Dermis microvascular lymphatic vessel endothelial cell (primary cell): ENCODE measurements around the gene TH. TPM values are rescaled to one million over a fixed set of nuclear protein-coding genes. Genes with fewer than 3 reads are reported as not detected.
"Not testable (repeated sequence)": the region's sequence is repeated elsewhere in the genome, so short reads cannot be mapped to it uniquely, and the experiment has no call there.

Source experiments
- DNase-seq, 2 donors: peaks; one replicate each; pipeline versions ENCODE4 v3.0.0 to v3.0.0-alpha.2; 2010; ENCODE audit warnings: low read depth in 2 of 2
- total RNA-seq: library from RNA; depleted of rRNA; stranded (reverse); fragments of >200 nt; gene quantifications from 2 replicates; pipeline ENCODE4 v1.2.1, GENCODE V29; 2014

Gene TH
- total RNA-seq, 1 donor from 2014 or later, result 0.13 TPM

DNA sequence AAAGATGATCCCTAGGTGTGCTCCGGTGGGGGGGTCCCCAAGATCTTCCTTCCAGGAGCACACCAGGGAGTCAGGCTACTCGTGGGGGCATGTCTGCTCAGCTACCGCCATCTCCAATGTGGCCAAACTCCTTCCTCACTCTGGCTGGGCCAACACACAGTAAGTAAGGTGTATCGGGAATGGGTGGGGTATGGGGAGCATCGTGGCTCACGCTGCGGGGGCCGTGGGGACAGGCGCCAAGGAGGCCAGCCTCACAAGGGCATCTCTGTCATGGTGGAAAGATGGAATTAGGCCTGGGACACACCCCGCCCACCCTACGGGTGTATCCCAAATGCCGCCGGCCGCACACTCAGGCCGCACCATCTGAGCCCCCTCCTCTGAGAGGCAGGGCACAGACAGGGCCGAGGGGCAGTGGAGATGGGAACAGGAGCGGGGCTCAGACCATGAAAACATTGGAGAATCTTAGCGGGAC lies 40.7 kb downstream of the TH start:
- no peak for DNase-seq

DNA sequence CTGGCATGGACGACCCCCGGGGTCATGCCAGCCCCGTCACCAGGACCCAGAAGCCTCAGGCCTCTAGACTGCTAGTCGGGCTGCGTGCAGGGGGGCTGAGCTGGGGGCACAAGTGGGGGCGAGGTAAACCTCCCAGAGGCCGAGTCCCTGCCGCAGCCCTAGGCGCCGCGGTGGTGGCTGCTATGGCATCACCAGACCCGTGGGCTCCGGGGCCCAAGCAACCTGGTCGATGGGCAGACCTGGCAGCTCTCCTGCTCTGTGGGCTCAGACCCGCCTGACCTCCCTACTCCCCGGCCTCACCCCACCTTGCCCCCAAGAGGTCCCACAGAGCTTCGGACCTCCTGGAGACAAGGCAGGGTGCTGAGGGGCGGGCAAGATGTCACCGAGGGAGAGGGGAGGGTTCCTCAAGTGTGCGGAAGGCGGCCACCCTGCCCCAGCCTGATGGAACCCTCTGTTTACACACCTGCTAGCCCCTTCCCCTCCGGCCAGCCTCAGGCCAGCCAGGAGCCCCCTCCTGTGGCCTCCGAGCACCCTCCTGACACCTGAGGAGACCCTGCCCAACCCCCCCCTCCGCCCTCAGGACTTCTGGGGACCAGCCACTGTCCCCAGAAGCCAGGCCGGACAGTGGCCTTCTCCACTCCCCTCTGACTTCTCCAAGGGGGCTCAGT lies 41.8 kb downstream of the TH start:
- DNase-seq, result no peak

DNA sequence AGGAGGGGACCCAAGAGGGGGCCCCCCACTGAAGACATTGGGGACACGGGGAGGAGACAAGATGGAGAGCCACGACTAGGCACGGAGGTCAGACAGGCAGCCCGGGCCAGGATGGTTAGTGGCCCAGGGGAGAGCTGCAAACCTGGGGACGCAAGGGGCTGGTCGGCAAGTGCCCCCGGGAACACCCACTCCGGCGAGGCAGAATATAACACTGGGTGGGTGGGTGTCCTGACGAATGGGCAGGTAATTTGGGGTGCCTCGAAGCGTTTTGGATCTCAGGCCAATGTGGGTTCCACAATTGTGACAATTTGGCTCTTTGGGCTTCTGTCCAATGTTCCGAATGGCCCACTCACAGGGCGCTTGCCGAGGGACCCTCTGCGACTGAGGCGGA lies 42.3 kb downstream of the TH start:
- DNase-seq, result no peak

DNA sequence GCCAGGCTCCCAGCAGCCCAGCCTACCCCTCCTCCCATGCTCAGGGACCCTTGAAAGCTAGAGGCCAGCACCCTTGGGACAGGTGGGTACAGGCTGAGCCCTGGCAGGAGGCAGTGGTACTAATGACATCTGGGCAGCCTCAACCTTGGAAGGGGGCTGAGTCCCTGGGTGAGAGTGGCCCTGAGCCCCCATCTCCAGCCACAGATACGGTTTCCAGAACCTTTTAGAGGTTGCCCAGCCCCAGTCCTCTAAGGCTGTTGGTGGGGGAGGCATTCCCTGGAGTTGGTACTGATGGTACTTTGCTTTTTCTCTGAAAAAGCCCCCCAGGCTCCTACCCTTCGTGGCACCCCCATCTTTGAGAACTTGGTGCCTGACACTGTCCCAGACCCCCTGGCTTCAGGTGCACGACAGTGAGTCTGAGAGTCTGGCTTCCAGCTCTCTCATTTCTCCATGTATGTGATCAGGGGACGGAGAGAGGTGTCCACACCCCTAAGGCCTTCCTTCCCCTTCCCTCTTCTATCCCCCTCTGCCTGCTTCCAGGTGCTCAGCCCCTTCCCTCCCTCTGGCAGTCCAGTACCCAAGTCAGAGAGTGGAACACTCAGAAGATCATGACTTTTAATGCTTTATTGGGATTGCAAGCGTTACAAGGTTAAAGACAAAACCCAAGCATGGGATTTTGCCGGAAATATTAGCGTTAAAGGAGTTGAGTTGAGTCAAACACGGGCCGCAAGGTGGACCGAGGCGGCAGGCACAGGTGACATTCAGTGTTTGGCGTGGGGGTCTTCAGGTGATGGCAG lies 42.9 kb downstream of the TH start:
- no peak for DNase-seq

DNA sequence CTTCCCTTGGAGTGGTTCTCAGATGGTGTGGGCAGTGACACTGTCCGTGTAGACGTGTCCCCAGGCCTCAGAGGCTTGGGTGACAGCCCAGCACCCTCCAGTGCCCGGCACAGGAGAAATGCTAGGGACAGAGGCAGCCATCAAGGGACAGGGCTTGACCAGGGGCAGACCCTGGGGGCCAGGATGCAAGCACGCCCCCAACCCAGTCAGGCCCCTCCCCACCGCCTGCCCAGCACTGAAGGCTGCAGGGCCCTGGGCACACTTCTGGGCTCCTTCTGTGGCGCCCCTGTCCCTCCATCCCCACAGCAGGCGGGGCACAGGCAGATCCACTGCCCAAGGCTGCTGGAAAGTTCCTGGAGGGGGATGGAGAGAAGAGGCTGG lies 43.5 kb downstream of the TH start:
- no peak for DNase-seq

DNA sequence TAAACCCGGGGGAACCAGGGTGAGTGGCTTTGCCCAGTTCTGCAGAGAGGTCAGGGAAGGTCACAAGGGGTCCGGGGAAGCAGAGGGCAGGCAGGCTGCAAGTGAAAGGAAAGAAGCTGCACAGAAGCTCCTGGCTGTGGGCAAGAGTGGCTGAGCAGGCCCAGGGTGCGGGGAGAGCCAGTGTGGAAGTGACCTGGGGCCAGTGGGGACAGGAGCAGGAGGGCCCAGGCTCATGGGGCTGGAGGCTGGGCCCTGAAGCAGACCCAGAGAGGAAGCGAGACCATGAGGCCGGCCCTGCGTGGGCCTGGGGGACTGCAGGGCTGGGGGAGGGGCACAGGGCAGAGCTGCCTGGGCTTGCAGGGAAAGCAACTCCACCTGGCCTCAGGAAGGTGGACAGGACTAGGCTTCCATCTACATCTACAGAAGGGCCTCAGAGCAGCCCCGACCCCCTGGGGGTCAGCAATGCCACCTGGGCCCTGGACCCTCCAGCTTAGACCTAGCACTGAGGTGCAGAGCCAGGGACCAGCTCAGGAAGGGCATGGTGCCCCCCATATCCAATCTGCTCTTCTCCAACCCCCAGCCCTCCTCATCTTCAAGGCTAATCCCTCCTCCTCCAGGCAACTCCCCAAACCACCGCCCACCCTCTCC lies 44.0 kb downstream of the TH start:
- no peak for DNase-seq

DNA sequence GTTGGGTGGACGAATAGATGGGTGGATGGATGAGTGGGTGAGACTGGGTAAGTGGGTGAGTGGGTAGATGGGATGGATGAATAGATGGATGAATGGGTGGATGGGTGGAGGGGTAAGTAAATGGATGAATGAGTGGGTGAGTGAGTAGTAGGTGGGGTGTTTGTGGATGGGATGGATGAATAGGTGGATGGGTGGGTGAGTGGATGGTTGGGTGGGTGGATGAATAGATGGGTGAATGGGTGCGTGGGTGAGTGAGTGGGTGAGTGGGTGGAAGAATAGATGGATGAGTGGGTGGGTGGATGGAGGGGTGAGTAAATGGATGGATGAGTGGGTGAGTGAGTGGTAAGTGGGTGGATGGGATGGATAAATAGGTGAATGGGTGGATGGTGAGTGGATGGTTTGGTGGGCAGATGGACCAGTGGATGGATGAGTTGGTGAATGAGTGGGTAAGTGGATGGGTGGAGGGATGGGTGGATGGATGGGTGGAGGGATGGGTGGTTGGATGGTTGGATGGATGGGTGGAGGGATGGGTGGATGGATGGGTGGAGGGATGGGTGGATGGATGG lies 45.0 kb downstream of the TH start:
- DNase-seq, result no peak

DNA sequence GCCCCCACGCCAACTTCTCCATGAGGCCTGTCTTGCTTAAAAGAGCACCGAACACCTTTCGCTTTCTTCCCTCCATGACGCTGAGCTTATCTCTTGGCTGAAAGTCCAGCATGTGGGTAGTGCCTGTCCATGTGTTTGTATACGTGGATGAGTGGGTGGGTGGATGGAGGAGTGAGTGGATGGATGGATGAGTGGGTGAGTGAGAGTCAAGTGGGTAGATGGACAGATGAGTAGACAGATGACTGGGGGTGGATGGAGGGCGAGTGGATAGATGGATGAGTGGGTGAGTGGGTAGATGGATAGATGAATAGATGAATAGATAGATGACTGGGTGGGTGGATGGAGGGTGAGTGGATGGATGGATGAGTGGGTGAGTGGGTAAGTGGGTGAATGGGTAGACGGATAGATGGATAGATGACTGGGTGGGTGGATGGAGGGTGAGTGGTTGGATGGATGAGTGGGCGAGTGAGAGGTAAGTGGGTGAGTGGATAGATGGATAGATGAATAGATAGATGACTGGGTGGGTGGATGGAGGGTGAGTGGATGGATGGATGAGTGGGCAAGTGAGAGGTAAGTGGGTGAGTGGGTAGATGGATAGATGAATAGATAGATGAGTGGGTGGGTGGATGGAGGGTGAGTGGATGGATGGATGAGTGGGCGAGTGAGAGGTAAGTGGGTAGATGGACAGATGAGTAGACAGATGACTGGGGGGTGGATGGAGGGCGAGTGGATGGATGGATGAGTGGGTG lies 46.7 kb downstream of the TH start:
- DNase-seq, result not testable (repeated sequence)

DNA sequence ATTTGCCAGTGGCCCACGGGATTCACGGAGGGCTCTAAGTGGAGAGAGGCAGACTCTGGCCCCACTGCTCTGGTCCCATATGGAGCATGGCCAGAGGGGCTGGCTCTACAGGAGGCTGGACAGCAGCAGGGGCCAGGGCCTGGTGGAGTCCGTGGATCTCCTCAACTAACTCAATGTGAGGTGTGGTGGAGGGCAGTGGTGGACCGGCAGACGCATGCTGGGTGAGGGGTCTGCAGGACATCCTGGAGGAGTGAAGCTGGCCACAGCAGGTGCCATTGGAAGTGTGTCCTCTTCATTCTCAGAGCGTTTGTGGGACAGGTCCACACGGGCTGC lies 48.0 kb downstream of the TH start:
- DNase-seq, result no peak

DNA sequence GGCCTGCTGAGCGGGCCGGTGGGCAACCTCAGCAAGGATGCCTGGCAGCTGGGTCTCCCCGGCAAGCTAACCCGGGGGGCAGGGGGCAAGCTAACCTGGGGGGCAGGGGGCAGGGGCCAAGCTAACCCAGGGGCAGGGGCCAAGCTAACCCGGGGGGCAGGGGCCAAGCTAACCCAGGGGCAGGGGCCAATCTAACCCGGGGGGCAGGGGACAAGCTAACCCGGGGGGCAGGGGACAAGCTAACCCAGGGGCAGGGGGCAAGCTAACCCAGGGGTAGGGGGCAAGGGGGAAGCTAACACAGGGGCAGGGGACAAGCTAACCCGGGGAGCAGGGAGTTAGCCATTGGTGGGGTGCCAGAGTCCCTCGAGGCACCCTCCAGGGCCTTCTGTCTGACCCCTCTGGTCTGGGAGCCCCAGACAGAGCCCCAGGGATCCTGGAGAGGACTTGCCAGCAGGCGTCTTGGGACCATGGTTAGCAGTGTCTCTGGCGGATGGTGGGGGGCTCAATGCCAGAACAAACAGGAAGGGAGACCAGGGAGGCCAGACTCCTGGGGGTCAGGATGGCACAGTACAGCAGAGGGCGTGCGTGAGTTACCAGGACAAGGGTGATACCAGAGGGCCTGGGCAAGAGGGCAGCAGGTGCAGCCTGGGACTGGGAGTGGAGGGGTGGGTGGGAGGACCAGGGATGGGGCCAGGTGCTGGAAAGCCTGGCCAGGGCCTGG lies 48.5 kb downstream of the TH start:
- DNase-seq, result peak in 1 of 2 donors; percentile 21

DNA sequence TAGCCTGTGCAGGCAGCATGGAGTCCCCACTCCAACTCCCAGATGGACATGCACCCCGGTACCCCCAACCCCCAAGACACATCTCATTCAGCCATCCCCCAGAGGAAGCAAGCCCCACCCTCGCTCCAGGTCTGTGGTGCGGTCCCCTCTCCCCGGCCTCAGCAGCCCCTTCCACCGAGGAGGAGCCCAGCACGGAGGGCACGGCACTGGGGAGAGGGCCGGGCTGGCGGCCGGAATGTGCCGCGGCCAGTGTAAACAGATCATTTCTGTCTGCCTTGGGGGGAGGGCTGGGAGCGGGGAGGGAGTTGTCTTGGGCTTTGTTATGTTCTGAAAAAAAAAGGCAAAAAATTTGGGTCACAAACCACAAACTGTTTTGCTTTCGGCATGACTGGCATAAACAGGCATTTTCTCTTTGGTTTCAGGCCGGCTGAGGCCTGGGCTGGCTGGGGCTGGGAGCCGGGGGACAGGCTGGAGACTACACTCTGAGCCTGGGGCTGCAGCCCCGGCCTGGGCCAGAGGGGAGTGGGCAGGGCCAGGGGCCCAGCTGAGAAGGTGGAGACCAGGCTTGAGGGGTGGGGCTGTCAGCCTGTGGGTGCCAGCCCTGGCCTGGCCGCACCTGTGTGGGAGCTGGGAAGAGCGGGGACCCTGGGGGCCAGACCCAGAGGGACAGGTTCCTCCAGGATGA lies 49.3 kb downstream of the TH start:
- no peak for DNase-seq

DNA sequence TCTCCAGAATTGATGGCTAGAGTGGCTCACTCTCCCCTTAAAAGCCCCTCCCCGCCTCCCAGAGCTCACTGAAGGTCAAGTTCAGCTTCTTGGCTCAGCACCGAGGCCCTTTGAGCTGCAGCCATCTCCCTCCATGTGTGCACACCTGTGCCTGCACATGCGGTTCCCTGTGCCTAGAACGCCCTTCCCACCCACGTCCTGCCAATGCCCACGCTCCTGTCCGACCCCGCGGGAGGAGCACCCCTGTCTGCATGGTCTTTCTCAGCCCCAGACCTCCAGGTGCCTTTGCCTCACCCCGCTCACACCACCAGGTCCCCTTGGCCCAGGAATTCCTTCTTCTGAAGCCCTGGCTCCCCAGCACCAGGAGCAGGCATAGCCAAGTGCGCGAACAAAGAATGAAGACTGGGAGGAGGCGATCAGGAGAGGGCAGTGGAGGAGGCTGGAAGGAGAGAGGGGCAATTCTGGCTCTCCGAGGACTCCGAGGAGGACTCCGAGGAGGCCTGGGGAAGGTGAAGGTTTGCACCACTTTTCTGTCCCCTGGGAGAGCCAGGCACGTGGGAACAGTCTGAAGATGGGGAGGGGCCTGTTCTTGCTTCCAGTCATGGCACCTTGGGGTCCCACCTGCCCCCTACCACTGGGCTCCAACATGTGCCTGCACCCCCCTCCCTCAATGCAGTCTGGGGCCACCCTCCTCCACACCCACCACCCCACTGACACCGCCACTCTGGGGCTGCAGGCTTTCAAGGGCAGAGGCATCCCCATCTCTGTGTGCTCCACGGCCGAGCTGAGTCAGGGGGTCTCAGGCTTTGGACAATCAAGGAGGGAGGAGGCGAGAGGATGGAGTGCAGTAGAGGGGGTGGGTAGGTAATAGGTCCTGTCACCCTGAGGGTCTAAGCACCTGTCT lies 50.1 kb downstream of the TH start:
- DNase-seq, result no peak

DNA sequence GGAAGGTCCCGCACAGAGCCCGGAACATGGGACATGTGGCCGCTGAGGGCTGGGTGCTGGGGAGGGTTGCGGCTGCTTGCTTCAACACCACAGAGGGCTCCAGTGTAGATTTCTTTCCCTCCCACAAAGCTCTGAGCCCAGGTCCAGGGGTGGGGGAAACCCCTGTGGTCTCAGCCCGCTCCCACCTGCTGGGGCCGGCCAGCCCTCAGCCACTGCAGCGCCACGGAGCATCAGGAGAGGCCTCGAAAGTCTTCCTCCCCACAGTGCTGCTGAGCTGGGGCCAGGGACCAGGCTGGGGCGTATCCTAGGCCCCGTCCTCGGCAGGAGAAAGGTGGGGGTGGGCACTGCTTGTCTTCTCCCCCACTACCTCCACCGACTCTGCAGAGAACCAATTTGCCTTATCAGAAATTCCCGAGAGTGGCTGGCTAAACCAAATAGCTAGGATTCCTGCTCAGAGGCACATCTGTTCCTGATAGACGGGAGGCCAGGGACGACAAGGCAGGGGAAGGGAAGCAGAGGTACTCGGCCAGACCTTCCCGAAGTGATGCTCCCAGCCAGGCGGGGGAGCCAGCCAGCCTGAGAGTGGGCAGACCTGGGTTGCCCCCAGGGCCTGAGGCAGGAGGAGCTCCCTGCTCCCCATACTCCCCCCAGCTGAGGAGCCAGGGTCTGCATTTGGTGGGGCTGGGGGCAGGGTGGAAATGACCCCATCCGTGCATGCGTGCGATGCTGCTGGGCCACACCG lies 51.1 kb downstream of the TH start:
- no peak for DNase-seq

DNA sequence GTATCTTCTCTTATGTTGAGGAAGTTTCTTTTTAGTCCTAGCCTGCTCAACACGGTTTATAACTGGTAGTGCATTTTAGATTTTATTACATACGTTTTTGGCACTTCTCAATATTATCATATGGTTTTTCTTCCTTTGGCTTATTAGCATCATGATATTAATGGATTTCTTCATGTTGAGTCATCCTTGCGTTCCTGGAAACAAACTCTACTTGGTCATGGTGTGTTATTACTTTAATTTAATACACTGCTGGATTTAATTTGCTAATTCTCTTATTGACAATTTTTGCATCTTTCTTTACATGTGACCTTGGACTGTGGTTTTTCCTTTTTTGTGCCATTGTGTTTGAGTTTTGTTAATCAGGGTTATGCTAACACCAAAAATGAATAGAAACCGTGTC lies 52.9 kb downstream of the TH start:
- no peak for DNase-seq

DNA sequence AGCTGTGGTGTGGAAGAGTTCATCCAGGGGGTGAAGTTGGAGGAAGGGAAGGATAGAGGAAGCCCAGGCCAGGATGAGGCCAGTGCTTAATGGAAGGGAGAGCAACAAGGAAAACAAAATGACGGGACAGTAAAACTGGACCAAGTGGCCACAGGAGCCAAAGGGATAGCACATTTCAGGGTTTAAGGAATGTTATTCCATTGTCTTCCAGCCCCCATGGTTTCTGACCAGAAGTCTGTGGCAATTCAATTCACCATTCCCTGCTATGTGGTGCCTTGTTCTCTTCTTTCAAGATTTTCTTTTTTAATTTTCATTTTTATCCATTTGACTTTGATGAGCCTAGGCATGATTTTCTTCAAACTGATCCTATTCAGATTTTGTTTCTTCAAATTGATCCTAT lies 54.9 kb downstream of the TH start:
- DNase-seq, result no peak

DNA sequence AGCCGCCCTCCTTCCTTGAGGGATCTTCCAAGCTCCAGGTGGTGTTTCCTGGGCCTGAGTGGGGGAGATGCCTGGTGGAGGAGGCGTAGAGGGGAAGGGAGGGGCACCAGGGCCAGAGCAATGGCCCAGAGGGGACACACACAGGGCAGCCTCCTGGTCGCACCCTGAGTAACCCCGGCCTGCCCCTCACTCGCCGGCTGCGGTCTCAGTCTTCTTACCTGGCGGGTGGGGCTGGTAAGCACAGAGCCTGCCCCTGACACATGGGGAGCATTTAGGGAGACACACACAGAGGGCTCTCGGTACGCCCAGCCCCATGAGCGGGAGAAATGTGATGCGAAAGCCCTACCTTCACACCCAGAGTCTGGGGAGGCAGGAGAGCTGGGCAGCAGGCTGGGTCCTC lies 56.3 kb downstream of the TH start:
- DNase-seq, result no peak

DNA sequence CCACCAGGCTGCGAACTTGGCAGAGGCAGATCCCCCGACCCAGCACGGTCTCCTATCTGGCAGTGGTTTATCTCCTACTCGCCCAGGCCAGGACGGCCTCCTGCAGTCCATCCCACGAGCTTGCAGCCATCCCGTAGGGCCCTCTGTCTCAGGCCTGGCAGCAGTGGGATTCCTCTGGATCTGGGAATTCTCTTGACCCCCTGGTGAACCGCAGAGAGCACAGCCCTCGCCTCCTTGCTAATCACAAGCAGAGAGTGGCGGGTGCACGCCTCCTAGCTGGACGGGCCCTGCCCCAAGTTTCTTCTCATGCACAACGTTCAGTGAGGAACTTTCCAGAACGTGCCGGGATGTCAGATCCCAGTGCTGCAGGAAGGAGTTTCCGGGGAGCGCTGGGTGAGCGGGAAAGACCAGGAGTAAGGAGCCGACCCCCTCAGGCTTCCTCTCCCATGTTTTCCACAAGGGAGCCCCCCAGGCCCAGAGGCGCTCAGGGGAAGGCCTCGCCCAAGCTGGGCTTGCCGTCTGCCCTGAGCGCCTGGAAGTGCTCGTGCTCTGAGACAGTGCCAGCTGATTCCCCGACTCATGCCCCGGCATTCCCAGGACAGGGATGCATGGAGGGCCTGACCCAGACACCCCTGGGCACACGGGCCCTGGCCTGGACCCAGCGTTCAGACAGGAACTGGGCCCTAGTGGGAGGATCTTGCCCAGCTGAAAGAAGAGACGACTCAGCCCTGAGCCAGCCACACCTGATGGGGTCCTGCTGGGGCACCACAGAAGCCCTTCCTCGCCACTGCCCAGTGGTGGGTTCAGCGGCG lies 57.0 kb downstream of the TH start:
- no peak for DNase-seq
